ENCODE results near the gene IGF2.

- TF ChIP-seq, protein P1, sequence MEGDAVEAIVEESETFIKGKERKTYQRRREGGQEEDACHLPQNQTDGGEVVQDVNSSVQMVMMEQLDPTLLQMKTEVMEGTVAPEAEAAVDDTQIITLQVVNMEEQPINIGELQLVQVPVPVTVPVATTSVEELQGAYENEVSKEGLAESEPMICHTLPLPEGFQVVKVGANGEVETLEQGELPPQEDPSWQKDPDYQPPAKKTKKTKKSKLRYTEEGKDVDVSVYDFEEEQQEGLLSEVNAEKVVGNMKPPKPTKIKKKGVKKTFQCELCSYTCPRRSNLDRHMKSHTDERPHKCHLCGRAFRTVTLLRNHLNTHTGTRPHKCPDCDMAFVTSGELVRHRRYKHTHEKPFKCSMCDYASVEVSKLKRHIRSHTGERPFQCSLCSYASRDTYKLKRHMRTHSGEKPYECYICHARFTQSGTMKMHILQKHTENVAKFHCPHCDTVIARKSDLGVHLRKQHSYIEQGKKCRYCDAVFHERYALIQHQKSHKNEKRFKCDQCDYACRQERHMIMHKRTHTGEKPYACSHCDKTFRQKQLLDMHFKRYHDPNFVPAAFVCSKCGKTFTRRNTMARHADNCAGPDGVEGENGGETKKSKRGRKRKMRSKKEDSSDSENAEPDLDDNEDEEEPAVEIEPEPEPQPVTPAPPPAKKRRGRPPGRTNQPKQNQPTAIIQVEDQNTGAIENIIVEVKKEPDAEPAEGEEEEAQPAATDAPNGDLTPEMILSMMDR (optimal IDR thresholded peaks at IDR 0.05 in 1 of 3, IDR thresholded peaks at IDR 0.05 in 1 of 3, conservative IDR thresholded peaks at IDR 0.05 in 1 of 3; ENCODE audit: extremely low read depth in 1 of 3, insufficient read depth in 2 of 3, low read length in 3 of 3): no peak
- TF ChIP-seq EZH2 (IDR thresholded peaks at IDR 0.05; ENCODE audit: low read length): no peak
These were observed 46.7 kb downstream of the IGF2 start for GRCh38 chr11:2092464-2092910.
